ENCODE results near the gene BRD1.
A peak's percentile ranks its signal among the peaks of the same experiment; 100 is the strongest.

The BRD1 gene

DNA sequence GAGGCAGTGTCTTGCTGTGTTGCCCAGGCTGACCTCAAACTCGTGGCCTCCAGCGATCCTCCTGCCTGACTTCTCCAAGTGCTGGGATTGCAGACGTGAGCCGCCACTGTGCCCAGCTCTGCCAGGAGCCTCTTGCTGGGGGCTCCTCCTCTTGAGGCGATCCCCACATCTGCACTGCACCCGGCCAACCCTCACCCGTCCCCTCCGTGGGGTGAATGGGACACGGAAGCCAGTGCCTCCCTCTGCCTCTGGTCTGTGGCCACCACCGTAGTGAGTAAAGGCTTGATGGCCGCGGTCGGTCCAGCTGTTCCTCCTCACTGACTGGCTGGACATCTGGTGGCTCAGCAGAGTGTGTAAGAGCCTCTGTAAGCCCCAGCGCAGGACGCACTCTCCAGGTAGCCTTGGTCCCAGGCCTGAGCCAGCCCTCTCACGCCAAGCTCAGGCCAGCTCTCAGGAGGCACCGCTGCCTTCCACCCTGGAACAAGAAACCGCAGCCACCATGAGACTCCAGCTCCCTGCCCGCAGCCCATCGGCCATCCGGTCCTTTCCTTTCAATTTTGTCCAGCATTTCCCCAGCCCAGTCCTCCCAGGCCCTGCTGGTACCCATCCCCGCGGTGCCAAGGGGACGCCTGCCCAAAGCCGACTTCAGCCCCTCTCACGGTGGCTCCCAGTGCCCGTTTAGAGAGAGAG is 100.3 kb downstream of the BRD1 start:
- TF ChIP-seq, protein P1, sequence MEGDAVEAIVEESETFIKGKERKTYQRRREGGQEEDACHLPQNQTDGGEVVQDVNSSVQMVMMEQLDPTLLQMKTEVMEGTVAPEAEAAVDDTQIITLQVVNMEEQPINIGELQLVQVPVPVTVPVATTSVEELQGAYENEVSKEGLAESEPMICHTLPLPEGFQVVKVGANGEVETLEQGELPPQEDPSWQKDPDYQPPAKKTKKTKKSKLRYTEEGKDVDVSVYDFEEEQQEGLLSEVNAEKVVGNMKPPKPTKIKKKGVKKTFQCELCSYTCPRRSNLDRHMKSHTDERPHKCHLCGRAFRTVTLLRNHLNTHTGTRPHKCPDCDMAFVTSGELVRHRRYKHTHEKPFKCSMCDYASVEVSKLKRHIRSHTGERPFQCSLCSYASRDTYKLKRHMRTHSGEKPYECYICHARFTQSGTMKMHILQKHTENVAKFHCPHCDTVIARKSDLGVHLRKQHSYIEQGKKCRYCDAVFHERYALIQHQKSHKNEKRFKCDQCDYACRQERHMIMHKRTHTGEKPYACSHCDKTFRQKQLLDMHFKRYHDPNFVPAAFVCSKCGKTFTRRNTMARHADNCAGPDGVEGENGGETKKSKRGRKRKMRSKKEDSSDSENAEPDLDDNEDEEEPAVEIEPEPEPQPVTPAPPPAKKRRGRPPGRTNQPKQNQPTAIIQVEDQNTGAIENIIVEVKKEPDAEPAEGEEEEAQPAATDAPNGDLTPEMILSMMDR (IDR thresholded peaks at IDR 0.05; ENCODE audit: control extremely low read depth, extremely low read depth, low read depth, missing control alignments): no peak
- CTCF ChIA-PET: interaction anchor here (1.0 kb wide), 1 partner anchor 9 kb away, joined by 3 read pairs; no protein-coding TSS in a partner anchor
- POLR2A ChIA-PET: no interaction called here
- no peak for DNase-seq (ENCODE audit: extremely low spot score)

DNA sequence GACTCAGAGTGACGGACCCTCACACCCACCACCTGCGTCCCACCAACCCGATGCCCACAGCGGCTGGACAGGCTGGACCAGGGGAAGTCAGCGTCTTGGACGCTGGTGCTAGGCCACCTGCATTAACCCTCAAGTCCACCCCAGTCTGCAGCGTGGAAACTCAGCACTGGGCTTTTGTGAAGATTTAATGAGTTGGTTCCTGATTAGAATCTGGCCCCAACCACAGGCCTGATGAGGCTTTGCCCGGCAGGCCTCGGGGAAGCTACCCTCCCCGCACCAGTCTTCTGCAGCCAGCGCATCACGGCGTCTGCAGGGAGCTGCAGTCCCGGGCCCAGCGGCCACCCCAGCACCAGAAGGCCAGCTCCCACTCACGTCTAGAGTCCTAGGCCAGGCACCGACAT is 101.0 kb downstream of the BRD1 start:
- ChIA-PET POLR2A (no interaction called here), CTCF (interaction anchor here (1.4 kb wide), 1 partner anchor 12 kb away, joined by 3 read pairs; no protein-coding TSS in a partner anchor)

DNA sequence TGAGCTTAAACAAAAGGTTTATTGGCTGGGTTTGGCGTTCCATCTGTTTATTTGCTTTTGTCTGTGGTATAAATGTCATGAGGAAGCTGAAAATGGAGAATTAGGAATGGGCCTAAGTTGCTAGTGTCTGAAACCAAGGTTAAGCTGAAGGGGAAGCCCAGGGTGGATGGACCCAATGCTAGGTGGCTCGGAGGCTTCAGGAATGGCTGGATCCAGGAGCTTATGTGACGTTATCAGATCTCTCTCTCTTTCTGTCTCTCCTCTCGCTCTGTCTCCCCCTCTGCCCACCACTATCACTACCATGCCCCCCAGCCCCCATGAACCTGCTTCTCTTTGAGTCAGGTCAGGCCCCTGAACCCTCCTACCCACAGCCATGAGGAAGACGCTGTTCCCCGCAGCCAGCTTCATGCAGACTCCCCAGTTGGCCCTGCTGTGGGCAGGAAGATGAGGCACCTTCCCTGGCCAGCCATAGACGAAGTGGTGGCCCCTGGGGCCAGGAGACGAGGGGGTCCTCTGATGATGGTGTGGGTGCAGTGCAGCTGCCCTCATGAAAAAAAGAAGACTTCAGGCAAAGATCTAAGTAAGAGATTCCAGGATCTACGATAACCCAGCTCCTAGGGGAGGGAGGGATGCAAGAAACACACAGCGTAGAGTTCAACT is 101.5 kb downstream of the BRD1 start:
- ChIA-PET CTCF (interaction anchor here (1.4 kb wide), 1 partner anchor 13 kb away, joined by 3 read pairs; no protein-coding TSS in a partner anchor), POLR2A (no interaction called here)
- TF ChIP-seq, protein P1 (IDR thresholded peaks at IDR 0.05; ENCODE audit: control extremely low read depth, extremely low read depth, low read depth, missing control alignments): no peak
- no peak for DNase-seq (ENCODE audit: extremely low spot score)

More for the DNA sequence above, 101.0 kb downstream of the BRD1 start:
- TF ChIP-seq, protein P1 (IDR thresholded peaks at IDR 0.05; ENCODE audit: control extremely low read depth, extremely low read depth, low read depth, missing control alignments): no peak
- DNase-seq (ENCODE audit: extremely low spot score): no peak

DNA sequence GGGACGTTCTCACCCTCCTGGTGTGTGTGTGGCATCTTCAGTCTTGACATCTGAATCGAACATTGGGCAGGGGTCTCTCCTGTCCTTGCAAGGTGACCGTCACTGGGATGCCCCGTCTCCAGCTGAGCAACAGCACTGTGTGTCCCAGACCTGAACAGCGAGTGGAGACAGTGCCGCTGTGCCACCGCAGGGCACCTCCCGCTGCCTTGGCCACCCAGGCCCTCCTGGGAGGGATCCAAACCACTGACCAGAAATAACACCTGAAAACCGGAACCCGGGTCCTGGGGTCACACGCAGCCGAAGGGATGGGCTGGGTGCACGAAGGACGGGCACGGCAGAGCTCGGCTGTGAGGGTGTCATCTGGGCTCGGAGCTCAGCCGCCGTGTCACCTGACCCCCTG is 102.2 kb downstream of the BRD1 start:
- no peak for DNase-seq (ENCODE audit: extremely low spot score)
- ChIA-PET POLR2A (no interaction called here), CTCF (interaction anchor here (1.4 kb wide), 1 partner anchor 13 kb away, joined by 3 read pairs; no protein-coding TSS in a partner anchor)

DNA sequence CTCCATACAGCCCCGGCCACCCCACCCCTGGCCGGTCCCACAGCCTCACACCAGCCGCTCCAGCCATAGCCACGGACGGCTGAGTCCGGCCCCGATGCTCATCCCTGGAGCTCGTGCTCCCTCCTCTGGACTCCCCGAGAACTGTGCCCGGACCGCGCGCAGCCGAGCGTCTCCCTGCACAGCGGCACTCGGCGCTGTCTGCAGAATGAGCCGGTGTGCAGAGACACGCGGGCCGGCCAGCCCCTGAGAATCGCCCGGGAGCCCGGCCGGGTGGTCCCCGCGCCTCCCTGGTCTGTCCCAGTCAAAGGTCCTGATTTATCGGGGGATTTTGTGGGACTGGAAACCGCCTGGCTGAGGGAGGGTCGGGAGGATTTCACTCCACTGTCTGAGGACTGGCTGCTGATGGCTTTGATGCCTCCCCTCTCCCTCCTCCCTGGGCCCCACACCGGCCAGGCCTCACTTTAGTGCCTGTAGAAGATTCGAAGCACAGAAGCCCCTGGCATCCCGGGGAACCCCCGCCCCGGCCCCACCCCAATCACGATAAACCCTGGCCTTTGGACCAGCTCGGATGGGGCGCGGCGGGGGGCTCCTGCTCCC is 102.7 kb downstream of the BRD1 start:
- peak; percentile 82 for DNase-seq (ENCODE audit: extremely low spot score)
- TF ChIP-seq, protein P1 (IDR thresholded peaks at IDR 0.05; ENCODE audit: control extremely low read depth, extremely low read depth, low read depth, missing control alignments): peak; percentile 75
- POLR2A ChIA-PET: no interaction called here
- CTCF ChIA-PET: interaction anchor here (0.6 to 1.4 kb wide), 3 partner anchors 11 to 14 kb away, joined by 3 read pairs; no protein-coding TSS in a partner anchor

More for the DNA sequence above, 102.2 kb downstream of the BRD1 start:
- TF ChIP-seq, protein P1 (IDR thresholded peaks at IDR 0.05; ENCODE audit: control extremely low read depth, extremely low read depth, low read depth, missing control alignments): no peak

All from GM10248 (cell line).